Nephron progenitor cell (in vitro differentiated cells): Measurements from ENCODE around the gene CD300LD.

Experiments
- DNase-seq: peaks from one replicate; pipeline ENCODE4 v3.0.0; 2021
- H3K27ac Mint-ChIP-seq: 2 replicates; pipeline ENCODE4 v1.8.0; 2021; ENCODE audit warnings: mild to moderate bottlenecking, moderate library complexity, mixed read lengths
- H3K27me3 Mint-ChIP-seq: 2 replicates; pipeline ENCODE4 v1.8.0; 2021; ENCODE audit warnings: mild to moderate bottlenecking, low read depth, mixed read lengths; ENCODE audit not compliant: poor library complexity
- H3K36me3 Mint-ChIP-seq: 2 replicates; pipeline ENCODE4 v1.8.0; 2021; ENCODE audit warnings: low read depth, mixed read lengths
- H3K4me1 Mint-ChIP-seq: 2 replicates; pipeline ENCODE4 v1.8.0; 2021; ENCODE audit warnings: mixed read lengths
- H3K4me3 Mint-ChIP-seq: 2 replicates; pipeline ENCODE4 v1.8.0; 2021; ENCODE audit warnings: mild to moderate bottlenecking, moderate library complexity, mixed read lengths
- H3K9me3 Mint-ChIP-seq: 2 replicates; pipeline ENCODE4 v1.8.0; 2021; ENCODE audit warnings: mild to moderate bottlenecking, moderate library complexity, mixed read lengths
- TF ChIP-seq, protein P1 (sequence below): fragments of 200-600 bp; sonication (generic); IDR thresholded peaks from 2 replicates; pipeline ENCODE4 v1.5.0; 2021; ENCODE audit warnings: antibody characterized with exemption

CD300LD gene

DNA sequence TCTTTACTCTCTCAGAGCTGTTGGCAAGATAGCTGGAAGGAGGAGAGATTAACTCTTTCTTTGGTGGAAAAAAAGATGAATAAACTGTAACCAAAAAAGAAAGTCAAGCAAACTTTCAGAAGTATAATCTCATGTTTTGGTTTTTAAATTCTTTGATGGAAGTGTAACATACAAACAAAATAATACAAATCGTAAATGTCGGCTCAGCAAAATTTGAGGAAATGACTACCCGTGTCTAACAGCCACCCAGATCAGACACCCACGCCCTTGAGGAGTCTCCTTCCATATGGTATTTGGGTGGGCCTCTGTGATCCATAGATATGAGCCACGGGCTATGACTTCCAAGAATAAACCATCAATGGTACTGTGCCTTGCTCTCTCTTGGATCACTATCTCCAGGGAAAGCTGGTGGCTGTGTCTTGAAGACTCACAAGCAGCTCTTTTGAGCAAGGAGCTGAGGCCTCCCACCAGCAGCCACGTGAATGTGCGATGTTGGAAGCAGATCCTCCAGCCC is 36.6 kb downstream of the CD300LD start:
- H3K4me1 Mint-ChIP-seq, result peaks cover 21% of the 10 kb centered on the region
- peaks cover 29% of the 10 kb centered on the region for H3K9me3 Mint-ChIP-seq
- TF ChIP-seq, protein P1, sequence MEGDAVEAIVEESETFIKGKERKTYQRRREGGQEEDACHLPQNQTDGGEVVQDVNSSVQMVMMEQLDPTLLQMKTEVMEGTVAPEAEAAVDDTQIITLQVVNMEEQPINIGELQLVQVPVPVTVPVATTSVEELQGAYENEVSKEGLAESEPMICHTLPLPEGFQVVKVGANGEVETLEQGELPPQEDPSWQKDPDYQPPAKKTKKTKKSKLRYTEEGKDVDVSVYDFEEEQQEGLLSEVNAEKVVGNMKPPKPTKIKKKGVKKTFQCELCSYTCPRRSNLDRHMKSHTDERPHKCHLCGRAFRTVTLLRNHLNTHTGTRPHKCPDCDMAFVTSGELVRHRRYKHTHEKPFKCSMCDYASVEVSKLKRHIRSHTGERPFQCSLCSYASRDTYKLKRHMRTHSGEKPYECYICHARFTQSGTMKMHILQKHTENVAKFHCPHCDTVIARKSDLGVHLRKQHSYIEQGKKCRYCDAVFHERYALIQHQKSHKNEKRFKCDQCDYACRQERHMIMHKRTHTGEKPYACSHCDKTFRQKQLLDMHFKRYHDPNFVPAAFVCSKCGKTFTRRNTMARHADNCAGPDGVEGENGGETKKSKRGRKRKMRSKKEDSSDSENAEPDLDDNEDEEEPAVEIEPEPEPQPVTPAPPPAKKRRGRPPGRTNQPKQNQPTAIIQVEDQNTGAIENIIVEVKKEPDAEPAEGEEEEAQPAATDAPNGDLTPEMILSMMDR, result no peak
- no peak for DNase-seq
- no peaks in the 10 kb centered on the region for H3K36me3 Mint-ChIP-seq
- no peak overlapping the region for H3K27ac Mint-ChIP-seq
- H3K27me3 Mint-ChIP-seq, result peaks cover 30% of the 10 kb centered on the region
- no peak overlapping the region for H3K4me3 Mint-ChIP-seq

DNA sequence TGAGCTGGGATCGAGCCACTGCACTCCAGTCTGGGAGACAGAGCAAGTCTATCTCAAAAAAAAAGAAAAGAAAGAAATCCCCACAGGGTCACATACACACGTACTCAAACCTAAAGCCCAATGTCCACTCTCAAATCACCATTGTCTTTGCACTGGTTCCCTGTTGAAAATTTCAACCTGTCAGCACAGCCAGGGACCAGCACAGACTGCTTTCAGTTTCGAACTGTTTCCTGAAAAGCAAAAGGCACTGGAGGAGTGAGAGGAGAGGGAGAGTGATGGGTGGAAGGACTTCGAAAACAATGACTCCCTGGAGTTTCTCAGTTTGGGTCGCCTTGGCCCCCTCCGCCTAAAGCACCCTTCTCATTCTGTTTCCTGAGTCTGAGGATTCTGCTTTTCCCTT is 37.2 kb downstream of the CD300LD start:
- H3K27ac Mint-ChIP-seq, result peak overlapping the region; percentile 36
- DNase-seq, result no peak
- peaks cover 27% of the 10 kb centered on the region for H3K4me1 Mint-ChIP-seq
- H3K4me3 Mint-ChIP-seq, result no peak overlapping the region
- H3K27me3 Mint-ChIP-seq, result peaks cover 30% of the 10 kb centered on the region
- TF ChIP-seq, protein P1, result no peak
- H3K36me3 Mint-ChIP-seq, result no peaks in the 10 kb centered on the region
- peaks cover 29% of the 10 kb centered on the region for H3K9me3 Mint-ChIP-seq

DNA sequence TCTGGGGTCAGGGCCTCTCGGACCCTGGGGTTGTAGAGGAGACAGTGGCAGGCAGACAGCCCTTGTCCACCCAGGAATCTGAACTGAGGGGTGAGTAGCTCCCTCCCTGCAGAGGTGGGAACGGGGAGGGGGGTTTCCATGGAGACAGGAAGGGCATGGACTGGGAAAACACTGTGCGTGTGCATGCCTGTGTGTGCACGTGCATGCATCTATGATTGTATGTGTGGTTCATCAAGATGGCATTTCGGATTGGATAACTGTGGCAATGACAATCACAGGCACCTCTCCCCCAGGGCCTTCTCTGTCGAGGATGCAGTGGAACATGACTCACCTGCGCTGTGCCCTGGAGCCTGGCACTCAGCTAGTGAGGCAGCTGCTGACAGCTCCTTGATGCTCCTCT is 40.0 kb downstream of the CD300LD start:
- Mint-ChIP-seq H3K9me3 (peaks cover 11% of the 10 kb centered on the region), H3K36me3 (no peaks in the 10 kb centered on the region), H3K4me1 (peaks cover 27% of the 10 kb centered on the region), H3K4me3 (no peak overlapping the region), H3K27ac (no peak overlapping the region), H3K27me3 (peaks cover 28% of the 10 kb centered on the region)
- TF ChIP-seq, protein P1, result no peak
- DNase-seq, result peak; percentile 24

DNA sequence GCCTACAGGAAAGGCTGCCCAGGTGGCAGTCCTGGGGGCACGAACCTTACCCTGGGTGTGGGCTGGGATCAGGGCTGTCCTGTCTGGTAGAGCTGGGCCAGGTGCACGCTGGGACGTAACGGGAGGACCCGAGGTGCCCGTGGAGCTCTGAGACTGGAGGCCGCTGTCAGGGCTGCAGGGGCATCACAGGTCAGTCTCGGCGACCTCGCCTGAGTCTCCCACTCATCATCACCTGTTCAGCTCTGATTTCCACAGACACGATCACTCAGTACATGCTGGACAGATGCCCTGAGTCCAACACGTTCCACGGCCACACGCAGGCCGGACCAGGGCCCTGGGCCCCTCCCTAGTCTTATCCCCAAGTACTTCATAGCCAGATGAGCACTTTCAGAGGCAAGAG is 41.5 kb downstream of the CD300LD start:
- TF ChIP-seq, protein P1, result no peak

DNA sequence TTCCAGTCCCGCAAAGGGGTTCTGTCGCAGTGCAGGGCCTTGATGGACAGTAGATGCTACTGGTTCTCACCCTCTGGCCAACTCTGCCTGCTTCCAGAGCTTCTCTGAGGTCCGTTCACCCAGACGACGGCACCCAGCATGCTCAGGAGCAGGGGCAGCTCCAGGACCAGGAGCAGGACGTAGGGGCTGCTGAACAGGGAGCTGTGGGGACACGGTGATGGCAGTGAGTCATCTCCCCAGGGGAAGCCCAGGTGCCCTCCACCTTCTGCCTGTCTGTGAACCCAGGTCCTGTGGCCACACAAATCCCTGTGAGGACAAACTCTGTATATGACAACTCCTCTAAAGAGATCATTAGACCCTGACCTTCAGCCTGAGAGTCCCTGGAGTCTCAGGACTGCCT is 42.7 kb downstream of the CD300LD start:
- Mint-ChIP-seq H3K9me3 (no peaks in the 10 kb centered on the region), H3K36me3 (no peaks in the 10 kb centered on the region), H3K4me1 (peaks cover 37% of the 10 kb centered on the region), H3K4me3 (no peak overlapping the region), H3K27ac (no peak overlapping the region), H3K27me3 (peaks cover 31% of the 10 kb centered on the region)
- TF ChIP-seq, protein P1, result no peak
- no peak for DNase-seq

More for the DNA sequence above, 41.5 kb downstream of the CD300LD start:
- H3K9me3 Mint-ChIP-seq, result no peaks in the 10 kb centered on the region
- H3K4me1 Mint-ChIP-seq, result peaks cover 27% of the 10 kb centered on the region
- H3K36me3 Mint-ChIP-seq, result no peaks in the 10 kb centered on the region
- H3K27me3 Mint-ChIP-seq, result peaks cover 32% of the 10 kb centered on the region
- no peak for DNase-seq
- H3K27ac Mint-ChIP-seq, result no peak overlapping the region
- H3K4me3 Mint-ChIP-seq, result no peak overlapping the region

DNA sequence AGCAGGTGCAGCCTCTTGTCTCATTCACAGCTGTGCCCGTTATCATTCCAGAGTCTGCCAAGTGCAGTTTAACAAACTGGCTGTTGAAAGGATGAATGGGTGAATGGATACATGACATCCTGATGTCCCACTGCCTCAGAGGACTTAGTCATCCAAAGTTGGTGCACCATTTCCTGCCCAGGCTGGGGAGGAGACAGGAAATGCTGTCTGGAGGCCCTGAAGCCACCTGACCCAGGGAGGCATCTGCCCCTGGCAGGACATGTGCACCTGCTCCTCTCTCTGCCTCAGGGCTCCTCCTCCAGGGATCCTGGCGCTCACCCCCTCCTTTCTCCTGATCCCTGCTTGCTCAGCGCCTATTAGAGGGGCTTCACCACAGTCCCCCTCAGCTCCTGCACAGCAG is 44.3 kb downstream of the CD300LD start:
- TF ChIP-seq, protein P1, result no peak
- DNase-seq, result no peak

More for the DNA sequence above, 44.3 kb downstream of the CD300LD start:
- Mint-ChIP-seq H3K4me1 (peaks cover 37% of the 10 kb centered on the region), H3K9me3 (no peaks in the 10 kb centered on the region), H3K36me3 (no peaks in the 10 kb centered on the region), H3K4me3 (no peak overlapping the region), H3K27ac (no peak overlapping the region), H3K27me3 (peaks cover 20% of the 10 kb centered on the region)
